Natural killer cell (primary cell): ENCODE data around the gene C1QL4. TPM values are rescaled to one million over a fixed set of nuclear protein-coding genes. Genes with fewer than 3 reads are reported as not detected.

ENCODE experiments used
- ATAC-seq, 3 donors: fragments of 150-1000 bp in 2 of 3; fragments of 200-7000 bp in 1 of 3; cut with Tn5 transposase; 1 replicate in 1 of 3; 2 replicates in 2 of 3; pipeline ENCODE4 v1.10.0; 2021; ENCODE audit warnings: mild to moderate bottlenecking in 2 of 3, moderate library complexity in 2 of 3
- DNase-seq, 2 donors: peaks; one replicate each; pipeline versions ENCODE4 v3.0.0 to v3.0.0-alpha.2; 2013 to 2021; ENCODE audit warnings: mixed read lengths in 1 of 2
- H3K27ac ChIP-seq: one replicate; pipeline ENCODE4 v1.5.1; 2013; ENCODE audit warnings: mild to moderate bottlenecking, low read length
- H3K27me3 ChIP-seq: one replicate; pipeline ENCODE4 v1.6.1; 2013; ENCODE audit warnings: low read length; ENCODE audit not compliant: control insufficient read depth, insufficient read depth
- H3K36me3 ChIP-seq: one replicate; pipeline ENCODE4 v1.6.1; 2013; ENCODE audit warnings: low read length; ENCODE audit not compliant: control insufficient read depth, insufficient read depth
- H3K4me1 ChIP-seq: one replicate; pipeline ENCODE4 v1.6.1; 2013; ENCODE audit warnings: low read length; ENCODE audit not compliant: control insufficient read depth, insufficient read depth
- H3K4me3 ChIP-seq: one replicate; pipeline ENCODE4 v1.5.1; 2013; ENCODE audit warnings: low read length
- H3K9me3 ChIP-seq: one replicate; pipeline ENCODE4 v1.6.1; 2013; ENCODE audit warnings: low read length; ENCODE audit not compliant: control insufficient read depth, insufficient read depth
- H3K27ac Mint-ChIP-seq, 2 donors: one replicate each; pipeline ENCODE4 v1.8.0; 2022; ENCODE audit warnings: mild to moderate bottlenecking in 2 of 2, mixed read lengths in 2 of 2, moderate library complexity in 1 of 2
- H3K27me3 Mint-ChIP-seq, 2 donors: one replicate each; pipeline ENCODE4 v1.8.0; 2022; ENCODE audit warnings: low read depth in 2 of 2, mixed read lengths in 2 of 2
- H3K36me3 Mint-ChIP-seq: one replicate; pipeline ENCODE4 v1.8.0; 2022; ENCODE audit warnings: mixed read lengths
- H3K4me1 Mint-ChIP-seq, 2 donors: one replicate each; pipeline ENCODE4 v1.8.0; 2022; ENCODE audit warnings: mixed read lengths in 2 of 2
- H3K4me3 Mint-ChIP-seq: one replicate; pipeline ENCODE4 v1.8.0; 2022; ENCODE audit warnings: mild to moderate bottlenecking, moderate library complexity, mixed read lengths
- H3K9me3 Mint-ChIP-seq, 2 donors: one replicate each; pipeline ENCODE4 v1.8.0; 2022; ENCODE audit warnings: mixed read lengths in 2 of 2
- CTCF ChIP-seq: fragments of 200-600 bp; IDR thresholded peaks from one replicate; pipeline ENCODE4 v1.8.0; 2022; ENCODE audit warnings: antibody characterized with exemption
- WGBS: methylation state at CpG from one replicate; pipeline ENCODE4 v1.1.7; 2013; ENCODE audit warnings: missing lambda C conversion rate; ENCODE audit not compliant: insufficient coverage; 5-methylcytosine and 5-hydroxymethylcytosine counted together
- intact Hi-C: fragments of 100-400 bp; cut with micrococcal nuclease; formaldehyde crosslinking; loops from one replicate; pipeline ENCODE4 v1.14.2; 2022
- total RNA-seq, 4 donors: library from RNA; stranded (reverse); fragments of 120-200 nt in 1 of 4; gene quantifications; one replicate each; pipeline versions ENCODE4 v1.2.3 to v1.2.4, GENCODE V29; 2013 to 2022

The C1QL4 gene
- total RNA-seq, 3 donors from 2014 or later (not counting 1 experiment from before 2014, with no cell fraction given), result not detected

GRCh38 chr12:49331380-49332222 is 5.4 kb downstream of the C1QL4 start:
- intact Hi-C loops, result no loop called here
- Histone ChIP-seq H3K27me3 (peaks cover 27% of the 10 kb centered on the region), H3K36me3 (no peaks in the 10 kb centered on the region), H3K4me3 (no peak overlapping the region), H3K4me1 (peaks cover 13% of the 10 kb centered on the region), H3K9me3 (no peaks in the 10 kb centered on the region), H3K27ac (no peak overlapping the region)
- ATAC-seq (peak in 2 of 3 donors; percentile 63 to 65), DNase-seq (peak in 1 of 2 donors; percentile 54)
- no peak for TF ChIP-seq CTCF
- peaks cover 1 to 17% of the 10 kb centered on the region in 2 donors for H3K4me1 Mint-ChIP-seq
- H3K9me3 Mint-ChIP-seq, result no peaks in the 10 kb centered on the region
- no peak overlapping the region for H3K27ac Mint-ChIP-seq
- no peak overlapping the region for H3K4me3 Mint-ChIP-seq
- peaks cover 33 to 35% of the 10 kb centered on the region in 2 donors for H3K27me3 Mint-ChIP-seq
- H3K36me3 Mint-ChIP-seq, result no peaks in the 10 kb centered on the region
- 76% methylated on average over 11 of the region's 11 CpGs for WGBS

- WGBS, result 92% methylated on average over 13 of the region's 14 CpGs
- H3K27me3 Mint-ChIP-seq, result peaks cover 31 to 33% of the 10 kb centered on the region in 2 donors
- no peak overlapping the region for H3K4me3 Mint-ChIP-seq
- intact Hi-C loops, result no loop called here
- no peaks in the 10 kb centered on the region for H3K36me3 Mint-ChIP-seq
- Histone ChIP-seq H3K9me3 (no peaks in the 10 kb centered on the region), H3K36me3 (no peaks in the 10 kb centered on the region), H3K27ac (no peak overlapping the region), H3K27me3 (peaks cover 23% of the 10 kb centered on the region), H3K4me1 (peaks cover 11% of the 10 kb centered on the region), H3K4me3 (no peak overlapping the region)
- ATAC-seq (no peak), DNase-seq (no peak)
- TF ChIP-seq CTCF, result no peak
- H3K27ac Mint-ChIP-seq, result no peak overlapping the region
- H3K4me1 Mint-ChIP-seq, result peaks cover 0 to 16% of the 10 kb centered on the region in 2 donors
- H3K9me3 Mint-ChIP-seq, result no peaks in the 10 kb centered on the region
Observed at GRCh38 chr12:49330631-49331379, 6.2 kb downstream of the C1QL4 start.

GRCh38 chr12:49330032-49330619 is 6.9 kb downstream of the C1QL4 start:
- ATAC-seq (no peak), DNase-seq (no peak)
- peaks cover 24 to 26% of the 10 kb centered on the region in 2 donors for H3K27me3 Mint-ChIP-seq
- Histone ChIP-seq H3K27ac (no peak overlapping the region), H3K36me3 (no peaks in the 10 kb centered on the region), H3K4me3 (no peak overlapping the region), H3K9me3 (no peaks in the 10 kb centered on the region), H3K4me1 (peaks cover 11% of the 10 kb centered on the region), H3K27me3 (peaks cover 16% of the 10 kb centered on the region)
- WGBS, result 96% methylated on average over 7 of the region's 7 CpGs
- intact Hi-C loops, result no loop called here
- H3K36me3 Mint-ChIP-seq, result no peaks in the 10 kb centered on the region
- H3K27ac Mint-ChIP-seq, result no peak overlapping the region
- no peak overlapping the region for H3K4me3 Mint-ChIP-seq
- H3K9me3 Mint-ChIP-seq, result no peaks in the 10 kb centered on the region
- H3K4me1 Mint-ChIP-seq, result peaks cover 0 to 16% of the 10 kb centered on the region in 2 donors
- no peak for TF ChIP-seq CTCF
